Stimulated activated CD4-positive, alpha-beta T cell treated with anti-CD3 and anti-CD28 coated beads, TNF-alpha, amount 100 ng/mL, for 48 hours (primary cell): Measurements from ENCODE around the gene ZC3H18.

Experiments used
- DNase-seq, 3 donors: peaks; one replicate each; pipeline ENCODE4 v3.0.0-alpha.2; 2020; ENCODE audit warnings: low read depth in 3 of 3

The ZC3H18 gene

GRCh38 chr16:88532434-88533241 is 37.6 kb upstream of the ZC3H18 start:
- DNase-seq = no peak

GRCh38 chr16:88533381-88533917 is 36.8 kb upstream of the ZC3H18 start:
- DNase-seq = no peak

- DNase-seq = peak; percentile 61 to 78 (median 65)
Observed at GRCh38 chr16:88533932-88534637, 36.1 kb upstream of the ZC3H18 start.

- peak in 2 of 3 donors; percentile 8 to 34 for DNase-seq
Observed at GRCh38 chr16:88534638-88535190, 35.5 kb upstream of the ZC3H18 start.

- DNase-seq = no peak
Observed at GRCh38 chr16:88535191-88535856, 34.9 kb upstream of the ZC3H18 start.

GRCh38 chr16:88535857-88536222 is 34.4 kb upstream of the ZC3H18 start:
- DNase-seq = no peak

GRCh38 chr16:88536510-88536909 is 33.7 kb upstream of the ZC3H18 start:
- DNase-seq = no peak

- DNase-seq = no peak
Observed at GRCh38 chr16:88536971-88537751, 33.0 kb upstream of the ZC3H18 start.

- no peak for DNase-seq
Observed at GRCh38 chr16:88537859-88538258, 32.3 kb upstream of the ZC3H18 start.

GRCh38 chr16:88538366-88539060 is 31.7 kb upstream of the ZC3H18 start:
- no peak for DNase-seq

GRCh38 chr16:88539261-88539651 is 30.9 kb upstream of the ZC3H18 start:
- DNase-seq = no peak

GRCh38 chr16:88539652-88540345 is 30.4 kb upstream of the ZC3H18 start:
- no peak for DNase-seq

- no peak for DNase-seq
Observed at GRCh38 chr16:88540346-88540977, 29.7 kb upstream of the ZC3H18 start.

GRCh38 chr16:88541831-88542616 is 28.2 kb upstream of the ZC3H18 start:
- no peak for DNase-seq

GRCh38 chr16:88543230-88543813 is 26.9 kb upstream of the ZC3H18 start:
- DNase-seq = no peak

GRCh38 chr16:88545781-88546180 is 24.4 kb upstream of the ZC3H18 start:
- no peak for DNase-seq

GRCh38 chr16:88548131-88548874 is 21.9 kb upstream of the ZC3H18 start:
- no peak for DNase-seq

GRCh38 chr16:88548985-88549384 is 21.2 kb upstream of the ZC3H18 start:
- no peak for DNase-seq
